ENCODE results near the gene MMAB.

DNA sequence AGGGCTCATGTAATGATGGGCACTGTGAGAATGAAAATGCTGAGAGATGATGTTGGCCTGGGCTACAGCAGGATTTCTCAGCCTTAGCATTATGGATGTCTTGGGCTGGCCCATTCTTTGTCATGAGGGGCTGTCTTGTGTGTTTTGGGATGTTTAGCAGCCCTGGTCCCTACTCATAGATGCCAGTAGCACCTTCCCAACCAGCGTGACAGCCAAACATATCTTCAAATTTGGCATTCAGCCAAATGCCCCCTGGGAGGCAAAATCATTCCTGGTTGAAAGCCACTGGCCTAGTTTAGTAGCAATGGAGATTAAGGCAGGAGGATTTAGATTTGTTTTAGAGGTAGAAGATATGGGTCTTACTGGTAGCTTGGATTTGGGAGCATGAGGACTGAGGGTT is 69.2 kb downstream of the MMAB start:
- TF ChIP-seq, protein P1, sequence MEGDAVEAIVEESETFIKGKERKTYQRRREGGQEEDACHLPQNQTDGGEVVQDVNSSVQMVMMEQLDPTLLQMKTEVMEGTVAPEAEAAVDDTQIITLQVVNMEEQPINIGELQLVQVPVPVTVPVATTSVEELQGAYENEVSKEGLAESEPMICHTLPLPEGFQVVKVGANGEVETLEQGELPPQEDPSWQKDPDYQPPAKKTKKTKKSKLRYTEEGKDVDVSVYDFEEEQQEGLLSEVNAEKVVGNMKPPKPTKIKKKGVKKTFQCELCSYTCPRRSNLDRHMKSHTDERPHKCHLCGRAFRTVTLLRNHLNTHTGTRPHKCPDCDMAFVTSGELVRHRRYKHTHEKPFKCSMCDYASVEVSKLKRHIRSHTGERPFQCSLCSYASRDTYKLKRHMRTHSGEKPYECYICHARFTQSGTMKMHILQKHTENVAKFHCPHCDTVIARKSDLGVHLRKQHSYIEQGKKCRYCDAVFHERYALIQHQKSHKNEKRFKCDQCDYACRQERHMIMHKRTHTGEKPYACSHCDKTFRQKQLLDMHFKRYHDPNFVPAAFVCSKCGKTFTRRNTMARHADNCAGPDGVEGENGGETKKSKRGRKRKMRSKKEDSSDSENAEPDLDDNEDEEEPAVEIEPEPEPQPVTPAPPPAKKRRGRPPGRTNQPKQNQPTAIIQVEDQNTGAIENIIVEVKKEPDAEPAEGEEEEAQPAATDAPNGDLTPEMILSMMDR (IDR thresholded peaks at IDR 0.05) = no peak
- TF ChIP-seq RARB (CRISPR knock-in tag; IDR thresholded peaks at IDR 0.05) = no peak
- TF ChIP-seq ZNF302 (CRISPR knock-in tag; IDR thresholded peaks at IDR 0.05) = no peak
- TF ChIP-seq RAD21 (conservative IDR thresholded peaks at IDR 0.05 in 1 of 2, IDR thresholded peaks at IDR 0.05 in 1 of 2) = no peak
- TF ChIP-seq EP300 (IDR thresholded peaks at IDR 0.05) = no peak
